GM12878 (cell line): ENCODE data around the gene B4GALT1.
A peak's percentile ranks its signal among the peaks of the same experiment; 100 is the strongest.

Experiments used
- POLR2A ChIP-seq: IDR thresholded peaks from 2 replicates; pipeline ENCODE4 v1.6.1; 2011; ENCODE audit warnings: low read depth, mild to moderate bottlenecking, low read length
- POLR2AphosphoS5 ChIP-seq: IDR thresholded peaks from 2 replicates; pipeline ENCODE4 v1.6.1; 2011; ENCODE audit warnings: mild to moderate bottlenecking, low read length, inconsistent platforms
- RB1 ChIP-seq: fragments of 450-650 bp; formaldehyde crosslinking; IDR thresholded peaks from 2 replicates; pipeline ENCODE4 v1.6.1; 2017; ENCODE audit warnings: mild to moderate bottlenecking, borderline replicate concordance
- TF ChIP-seq, protein P1 (sequence below), 3 experiments: IDR thresholded peaks in 2 of 3; conservative IDR thresholded peaks in 1 of 3; 2 replicates each; pipeline ENCODE4 v1.5.1; 2011; ENCODE audit warnings: low read depth in 3 of 3, low read length in 3 of 3, mild to moderate bottlenecking in 3 of 3, control low read depth in 2 of 3, moderate library complexity in 2 of 3, inconsistent platforms in 1 of 3, mixed read lengths in 1 of 3; ENCODE audit not compliant: control insufficient read depth in 2 of 3, insufficient read depth in 1 of 3; ENCODE audit errors: extremely low read depth in 1 of 3

DNA sequence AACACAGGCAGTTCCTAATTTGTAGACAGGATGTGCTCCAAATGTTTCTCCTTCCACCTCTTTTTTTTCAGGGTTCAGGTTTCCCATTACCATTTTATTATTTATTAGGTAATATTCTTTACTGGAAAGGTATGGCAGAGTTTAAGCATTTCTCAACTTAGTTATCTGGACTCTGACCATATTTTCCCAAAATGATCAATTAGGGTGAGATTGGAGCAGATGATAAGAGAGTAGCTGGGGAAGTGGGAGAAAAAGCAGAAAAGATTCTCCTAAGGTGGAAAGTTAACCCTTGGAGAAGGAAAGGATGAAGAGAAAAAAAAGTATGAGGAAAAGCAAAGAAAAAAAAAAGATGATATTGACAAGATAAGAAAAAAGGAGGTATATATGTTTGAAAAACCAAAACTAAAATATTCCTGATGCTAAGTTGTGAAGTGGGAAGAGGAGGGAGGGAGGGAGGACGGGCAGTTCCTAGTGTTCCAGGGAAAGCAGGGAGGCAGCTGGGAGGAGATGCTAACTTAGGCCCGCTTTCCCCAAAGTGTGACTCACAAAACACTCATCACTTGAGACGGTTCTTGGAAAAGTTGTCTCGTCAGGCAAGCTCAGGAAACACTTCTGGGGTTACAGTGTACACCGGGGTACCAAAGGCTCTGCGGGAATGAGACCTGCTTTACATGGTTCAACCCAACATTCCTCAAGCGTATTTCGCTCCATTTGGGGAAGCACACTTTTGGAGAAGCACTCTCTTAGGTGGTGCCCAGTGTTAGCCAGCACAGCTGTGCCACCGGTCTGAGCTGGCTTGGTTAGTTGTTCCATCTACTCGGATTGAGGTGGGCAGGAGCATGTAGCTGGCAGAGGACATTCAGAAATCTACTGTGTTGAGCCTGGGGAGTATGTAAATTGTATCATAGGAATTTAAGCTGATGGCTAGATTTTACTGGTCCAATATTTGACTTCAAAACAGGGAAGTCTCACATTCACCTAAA is 35.1 kb downstream of the B4GALT1 start:
- TF ChIP-seq POLR2A (no peak), RB1 (no peak), POLR2AphosphoS5 (peak; percentile 25; the same call in 1 of the 2 replicates)
- TF ChIP-seq, protein P1, sequence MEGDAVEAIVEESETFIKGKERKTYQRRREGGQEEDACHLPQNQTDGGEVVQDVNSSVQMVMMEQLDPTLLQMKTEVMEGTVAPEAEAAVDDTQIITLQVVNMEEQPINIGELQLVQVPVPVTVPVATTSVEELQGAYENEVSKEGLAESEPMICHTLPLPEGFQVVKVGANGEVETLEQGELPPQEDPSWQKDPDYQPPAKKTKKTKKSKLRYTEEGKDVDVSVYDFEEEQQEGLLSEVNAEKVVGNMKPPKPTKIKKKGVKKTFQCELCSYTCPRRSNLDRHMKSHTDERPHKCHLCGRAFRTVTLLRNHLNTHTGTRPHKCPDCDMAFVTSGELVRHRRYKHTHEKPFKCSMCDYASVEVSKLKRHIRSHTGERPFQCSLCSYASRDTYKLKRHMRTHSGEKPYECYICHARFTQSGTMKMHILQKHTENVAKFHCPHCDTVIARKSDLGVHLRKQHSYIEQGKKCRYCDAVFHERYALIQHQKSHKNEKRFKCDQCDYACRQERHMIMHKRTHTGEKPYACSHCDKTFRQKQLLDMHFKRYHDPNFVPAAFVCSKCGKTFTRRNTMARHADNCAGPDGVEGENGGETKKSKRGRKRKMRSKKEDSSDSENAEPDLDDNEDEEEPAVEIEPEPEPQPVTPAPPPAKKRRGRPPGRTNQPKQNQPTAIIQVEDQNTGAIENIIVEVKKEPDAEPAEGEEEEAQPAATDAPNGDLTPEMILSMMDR (IDR thresholded peaks at IDR 0.05 in 2 of 3, conservative IDR thresholded peaks at IDR 0.05 in 1 of 3; ENCODE audit: control insufficient read depth in 2 of 3, extremely low read depth in 1 of 3, insufficient read depth in 1 of 3, low read depth in 3 of 3, low read length in 3 of 3) = no peak
